HL-60 (cell line): Measurements from ENCODE around the gene MZF1.

Experiments
- DNase-seq, 2 experiments: peaks; one replicate each; pipeline ENCODE4 v3.0.0-alpha.2; 2010 to 2020; ENCODE audit warnings: low read depth in 1 of 2, low spot score in 1 of 2
- H3K27ac ChIP-seq: fragments of 250-450 bp; sonication (Bioruptor Pico); replicated peaks from 2 replicates; pipeline ENCODE4 v1.5.1; 2020; ENCODE audit warnings: mild to moderate bottlenecking, moderate library complexity
- H3K27me3 ChIP-seq: fragments of 250-450 bp; sonication (Bioruptor Pico); 2 replicates; pipeline ENCODE4 v1.5.1; 2021; ENCODE audit warnings: mild to moderate bottlenecking, moderate library complexity; ENCODE audit not compliant: insufficient read depth, poor library complexity, severe bottlenecking
- H3K4me3 ChIP-seq: replicated peaks from 2 replicates; pipeline ENCODE4 v1.5.1; 2011; ENCODE audit warnings: mild to moderate bottlenecking, control low read depth, low read length; ENCODE audit not compliant: insufficient read depth
- GABPA ChIP-seq: IDR thresholded peaks from 2 replicates; pipeline ENCODE4 v1.6.1; 2012; ENCODE audit warnings: low read depth
- POLR2AphosphoS5 ChIP-seq: IDR thresholded peaks from 2 replicates; pipeline ENCODE4 v1.6.1; 2012; ENCODE audit warnings: low read depth
- SPI1 ChIP-seq: IDR thresholded peaks from 2 replicates; pipeline ENCODE4 v1.6.1; 2012; ENCODE audit warnings: low read depth, mild to moderate bottlenecking, borderline replicate concordance
- TF ChIP-seq, protein P1 (sequence below): IDR thresholded peaks from 2 replicates; pipeline ENCODE4 v1.6.1; 2012; ENCODE audit warnings: low read depth; ENCODE audit not compliant: insufficient replicate concordance
- TF ChIP-seq, protein P2 (sequence below): IDR thresholded peaks from one replicate; pipeline ENCODE4 v1.5.1; 2011; ENCODE audit warnings: low read length, control low read depth, inconsistent platforms; ENCODE audit not compliant: insufficient read depth

The MZF1 gene

DNA sequence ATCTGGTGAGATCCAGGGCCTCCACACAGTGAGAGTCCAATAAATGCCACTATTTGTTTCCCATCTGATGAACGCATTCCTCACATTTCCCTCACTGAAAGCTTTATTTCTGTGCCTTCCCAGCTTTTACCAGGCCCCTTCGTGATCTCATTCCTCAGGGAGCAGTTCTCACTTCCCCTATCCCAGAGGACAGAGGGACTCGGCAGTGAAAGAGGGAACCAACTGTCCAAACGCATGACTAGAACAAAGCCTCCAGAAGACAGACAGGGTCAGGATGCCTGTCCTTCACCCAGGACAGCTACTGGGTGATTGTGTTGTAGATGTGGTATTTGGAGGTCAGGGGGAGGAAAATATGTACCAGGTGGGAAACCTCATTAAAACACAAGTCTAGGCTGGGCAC is 51.5 kb downstream of the MZF1 start:
- no peaks in the 10 kb centered on the region for H3K27me3 ChIP-seq
- no peak overlapping the region for H3K27ac ChIP-seq
- DNase-seq = no peak
- no peak overlapping the region for H3K4me3 ChIP-seq
- TF ChIP-seq POLR2AphosphoS5 = no peak
- no peak for TF ChIP-seq GABPA
- TF ChIP-seq, protein P1, sequence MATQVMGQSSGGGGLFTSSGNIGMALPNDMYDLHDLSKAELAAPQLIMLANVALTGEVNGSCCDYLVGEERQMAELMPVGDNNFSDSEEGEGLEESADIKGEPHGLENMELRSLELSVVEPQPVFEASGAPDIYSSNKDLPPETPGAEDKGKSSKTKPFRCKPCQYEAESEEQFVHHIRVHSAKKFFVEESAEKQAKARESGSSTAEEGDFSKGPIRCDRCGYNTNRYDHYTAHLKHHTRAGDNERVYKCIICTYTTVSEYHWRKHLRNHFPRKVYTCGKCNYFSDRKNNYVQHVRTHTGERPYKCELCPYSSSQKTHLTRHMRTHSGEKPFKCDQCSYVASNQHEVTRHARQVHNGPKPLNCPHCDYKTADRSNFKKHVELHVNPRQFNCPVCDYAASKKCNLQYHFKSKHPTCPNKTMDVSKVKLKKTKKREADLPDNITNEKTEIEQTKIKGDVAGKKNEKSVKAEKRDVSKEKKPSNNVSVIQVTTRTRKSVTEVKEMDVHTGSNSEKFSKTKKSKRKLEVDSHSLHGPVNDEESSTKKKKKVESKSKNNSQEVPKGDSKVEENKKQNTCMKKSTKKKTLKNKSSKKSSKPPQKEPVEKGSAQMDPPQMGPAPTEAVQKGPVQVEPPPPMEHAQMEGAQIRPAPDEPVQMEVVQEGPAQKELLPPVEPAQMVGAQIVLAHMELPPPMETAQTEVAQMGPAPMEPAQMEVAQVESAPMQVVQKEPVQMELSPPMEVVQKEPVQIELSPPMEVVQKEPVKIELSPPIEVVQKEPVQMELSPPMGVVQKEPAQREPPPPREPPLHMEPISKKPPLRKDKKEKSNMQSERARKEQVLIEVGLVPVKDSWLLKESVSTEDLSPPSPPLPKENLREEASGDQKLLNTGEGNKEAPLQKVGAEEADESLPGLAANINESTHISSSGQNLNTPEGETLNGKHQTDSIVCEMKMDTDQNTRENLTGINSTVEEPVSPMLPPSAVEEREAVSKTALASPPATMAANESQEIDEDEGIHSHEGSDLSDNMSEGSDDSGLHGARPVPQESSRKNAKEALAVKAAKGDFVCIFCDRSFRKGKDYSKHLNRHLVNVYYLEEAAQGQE = no peak
- TF ChIP-seq, protein P2, sequence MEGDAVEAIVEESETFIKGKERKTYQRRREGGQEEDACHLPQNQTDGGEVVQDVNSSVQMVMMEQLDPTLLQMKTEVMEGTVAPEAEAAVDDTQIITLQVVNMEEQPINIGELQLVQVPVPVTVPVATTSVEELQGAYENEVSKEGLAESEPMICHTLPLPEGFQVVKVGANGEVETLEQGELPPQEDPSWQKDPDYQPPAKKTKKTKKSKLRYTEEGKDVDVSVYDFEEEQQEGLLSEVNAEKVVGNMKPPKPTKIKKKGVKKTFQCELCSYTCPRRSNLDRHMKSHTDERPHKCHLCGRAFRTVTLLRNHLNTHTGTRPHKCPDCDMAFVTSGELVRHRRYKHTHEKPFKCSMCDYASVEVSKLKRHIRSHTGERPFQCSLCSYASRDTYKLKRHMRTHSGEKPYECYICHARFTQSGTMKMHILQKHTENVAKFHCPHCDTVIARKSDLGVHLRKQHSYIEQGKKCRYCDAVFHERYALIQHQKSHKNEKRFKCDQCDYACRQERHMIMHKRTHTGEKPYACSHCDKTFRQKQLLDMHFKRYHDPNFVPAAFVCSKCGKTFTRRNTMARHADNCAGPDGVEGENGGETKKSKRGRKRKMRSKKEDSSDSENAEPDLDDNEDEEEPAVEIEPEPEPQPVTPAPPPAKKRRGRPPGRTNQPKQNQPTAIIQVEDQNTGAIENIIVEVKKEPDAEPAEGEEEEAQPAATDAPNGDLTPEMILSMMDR = no peak
- TF ChIP-seq SPI1 = no peak

DNA sequence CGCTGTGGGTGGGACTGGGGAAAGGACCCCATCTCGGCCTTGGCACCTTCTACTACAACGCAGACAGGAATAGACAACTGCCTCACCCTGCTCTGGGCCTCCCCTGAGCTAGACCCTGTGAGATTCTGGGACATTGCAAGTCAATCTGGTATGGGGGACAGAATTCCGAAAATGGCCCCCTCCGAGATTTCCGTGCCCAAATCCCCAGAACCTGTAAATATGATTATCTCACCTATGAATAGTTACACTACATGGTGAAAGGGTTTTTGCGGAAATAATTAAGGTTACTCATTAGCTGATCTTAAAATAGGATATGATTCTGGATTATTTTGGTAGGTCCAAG is 52.9 kb downstream of the MZF1 start:
- Histone ChIP-seq H3K27me3 (no peaks in the 10 kb centered on the region), H3K27ac (peak overlapping the region; percentile 91), H3K4me3 (peak overlapping the region; percentile 74)
- no peak for DNase-seq
- TF ChIP-seq SPI1 (no peak), POLR2AphosphoS5 (no peak), GABPA (no peak)
- TF ChIP-seq, protein P1 = no peak
- TF ChIP-seq, protein P2 = no peak

DNA sequence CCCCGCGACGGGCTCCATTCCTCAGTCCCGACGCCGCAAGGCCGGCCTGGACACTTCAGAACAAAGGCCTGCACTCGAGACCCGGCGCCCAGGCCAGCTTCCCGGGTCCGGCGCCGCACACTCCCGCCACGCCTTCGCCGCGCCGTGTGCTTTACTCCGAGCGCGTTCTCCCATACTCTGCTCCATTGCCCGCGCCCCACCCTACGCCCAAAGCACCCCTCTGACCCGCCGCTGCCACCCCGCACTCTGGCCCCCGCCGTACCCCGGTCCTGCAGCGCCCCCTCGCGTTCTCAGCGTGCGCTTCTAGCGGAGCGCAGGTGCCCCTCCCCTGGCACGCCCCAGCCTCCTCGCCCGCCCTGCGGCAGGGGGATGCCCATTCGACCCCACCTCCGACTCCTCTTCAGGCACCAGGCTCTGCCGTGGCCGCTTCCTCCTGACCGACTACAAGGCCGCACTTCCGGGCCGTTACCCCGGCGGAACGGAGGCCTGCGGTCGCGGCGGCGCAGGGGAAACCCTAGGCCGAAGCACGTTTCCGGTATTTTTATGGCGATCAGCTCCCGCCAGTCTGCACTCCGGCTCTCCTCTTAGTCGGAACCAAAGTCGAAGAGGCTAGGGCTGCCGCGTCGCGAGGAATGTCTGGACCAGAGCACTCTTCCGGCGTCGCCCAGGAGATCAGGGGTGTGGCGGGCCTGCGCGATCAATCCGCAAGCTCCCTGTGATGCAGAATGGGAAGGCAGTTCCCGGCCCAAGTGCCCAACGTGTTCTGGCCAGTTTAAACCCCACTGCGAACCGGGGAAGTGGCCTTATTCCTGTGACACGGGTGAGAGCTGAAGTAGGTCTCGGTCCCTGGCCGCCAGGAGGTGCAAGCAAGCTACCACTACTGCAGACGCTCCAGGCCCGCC is 53.5 kb downstream of the MZF1 start, which contains the start of gene ZBTB45:
TSS of gene ZBTB45 (minus strand) at position 456 of the 902 bp plus-strand sequence. CDS start 2,137 bp downstream, outside the sequence.
- TF ChIP-seq, protein P1 = peak; percentile 51
- TF ChIP-seq POLR2AphosphoS5 (peak; percentile 77), GABPA (peak; percentile 100), SPI1 (peak; percentile 47; the same call in 1 of the 2 replicates)
- TF ChIP-seq, protein P2 = peak; percentile 51
- H3K4me3 ChIP-seq = peak within 1 kb of the TSS; percentile 74
- peak; percentile 96 to 97 for DNase-seq

More for the DNA sequence above, 53.5 kb downstream of the MZF1 start, which contains the start of gene ZBTB45:
- Histone ChIP-seq H3K27ac (peak within 1 kb of the TSS; percentile 91), H3K27me3 (no peaks in the 10 kb centered on the region)
